Measurements from ENCODE around the gene EFR3B. TPM values are rescaled to one million over a fixed set of nuclear protein-coding genes. Genes with fewer than 3 reads are reported as not detected.

EFR3B gene
- total and polyA plus RNA-seq, 8 donors = 0.23 to 1.0 (median 0.49) TPM

DNA sequence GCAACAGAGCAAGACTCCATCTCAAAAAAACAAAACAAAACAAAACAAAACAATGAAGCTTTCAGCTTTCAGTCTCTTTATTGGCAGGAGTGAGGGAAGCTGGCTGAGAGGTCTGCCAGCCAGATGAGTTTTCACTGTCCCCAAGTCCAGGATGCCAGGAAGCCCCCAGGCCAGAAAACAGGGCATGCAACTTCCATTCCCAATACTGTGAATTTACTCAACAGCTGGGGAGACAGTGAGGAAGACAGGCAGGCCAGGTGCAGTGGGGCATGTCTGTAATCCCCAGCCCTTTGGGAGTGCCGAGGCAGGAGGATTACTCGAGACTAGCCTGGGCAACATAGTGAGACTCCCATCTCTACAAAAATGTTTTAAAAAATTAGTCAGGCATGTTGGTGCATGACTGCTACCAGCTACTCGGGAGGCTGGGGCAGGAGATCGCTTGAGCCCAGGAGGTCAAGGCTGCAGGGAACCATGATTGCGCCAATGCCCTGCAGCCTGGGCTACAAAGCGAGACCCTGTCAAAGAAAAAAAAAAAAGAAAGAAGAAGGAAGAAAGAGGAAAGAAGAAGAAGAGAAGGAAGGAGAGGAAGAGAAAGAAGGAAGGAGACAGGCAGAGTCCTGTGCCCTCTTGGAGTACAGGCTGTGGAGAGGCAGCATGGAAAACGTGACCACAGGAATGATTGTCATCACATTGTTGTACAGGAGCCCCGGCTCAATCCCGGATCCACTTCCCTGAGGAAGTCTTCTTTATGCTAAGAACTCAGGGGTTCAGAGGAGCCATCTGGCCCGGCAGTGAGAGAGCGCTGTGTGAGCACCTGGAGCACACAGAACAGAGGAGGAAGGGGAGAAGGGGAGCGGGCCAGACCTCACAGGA is 155.7 kb downstream of the EFR3B start:
- peaks cover 3 to 9% (median 9%) of the 10 kb centered on the region in 3 donors for H3K4me1 ChIP-seq
- no peak overlapping the region for H3K4me3 ChIP-seq
- H3K9me3 ChIP-seq = no peaks in the 10 kb centered on the region
- ATAC-seq = no peak
- peak overlapping the region; percentile 28 to 65 (median 56) for H3K27ac ChIP-seq
- TF ChIP-seq CTCF (IDR thresholded peaks at IDR 0.05) = no peak
- 58 to 65% methylated on average over 12 of the region's 12 CpGs for WGBS, 2 donors
- DNase-seq = peak in 2 of 6 donors; percentile 22 to 35
- intact Hi-C loops (cut with DNase I) = no loop called here
- FAIRE-seq = no peak
- H3K36me3 ChIP-seq = no peaks in the 10 kb centered on the region
- no peaks in the 10 kb centered on the region for H3K27me3 ChIP-seq

DNA sequence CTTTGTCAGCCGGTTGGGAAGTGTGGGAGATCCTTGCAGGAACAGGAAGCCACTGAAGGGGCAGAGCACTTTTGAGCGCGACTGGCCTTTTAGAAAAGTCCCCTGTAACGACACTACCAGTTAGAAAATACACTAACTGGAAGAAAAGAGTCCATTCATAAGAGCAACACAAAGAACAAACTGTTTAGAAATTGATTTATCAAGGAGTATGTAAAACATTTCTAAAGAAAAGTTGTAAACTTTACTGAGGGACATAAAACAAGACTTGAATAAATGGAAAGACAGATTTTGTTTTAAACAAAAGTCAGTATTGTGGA is 156.3 kb downstream of the EFR3B start:
- intact Hi-C loops (cut with DNase I) = no loop called here
- peak in 1 of 4 donors; percentile 18 for ATAC-seq
- H3K27ac ChIP-seq = peak overlapping the region; percentile 28 to 65 (median 56)
- DNase-seq = no peak
- H3K36me3 ChIP-seq = no peaks in the 10 kb centered on the region
- FAIRE-seq = no peak
- no peaks in the 10 kb centered on the region for H3K27me3 ChIP-seq
- no peaks in the 10 kb centered on the region for H3K9me3 ChIP-seq
- H3K4me1 ChIP-seq = peaks cover 3 to 9% (median 9%) of the 10 kb centered on the region in 3 donors
- 39 to 64% methylated on average over 4 of the region's 4 CpGs for WGBS, 2 donors
- no peak overlapping the region for H3K4me3 ChIP-seq
- no peak for TF ChIP-seq CTCF (IDR thresholded peaks at IDR 0.05)

DNA sequence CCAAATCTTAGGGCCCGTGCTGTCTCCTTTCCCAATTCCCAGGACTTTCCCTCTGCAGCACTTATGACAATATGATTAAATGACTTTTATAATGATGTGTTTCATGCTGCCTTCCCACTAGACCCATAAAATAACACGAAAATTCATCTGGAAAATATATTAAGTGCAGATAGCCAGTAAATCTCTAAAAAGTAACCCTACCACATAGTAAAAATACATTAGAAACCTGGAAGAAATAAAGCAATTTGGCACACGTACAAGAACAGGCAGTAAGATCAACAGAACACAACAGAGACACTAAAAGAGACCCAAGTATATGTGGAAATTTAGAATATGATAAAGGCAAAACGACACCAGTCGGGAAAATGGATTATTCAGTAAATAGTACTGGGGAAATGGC is 156.7 kb downstream of the EFR3B start:
- no peak for FAIRE-seq
- DNase-seq = no peak

GRCh38 chr2:25201265-25201664 is 159.4 kb downstream of the EFR3B start:
- FAIRE-seq = no peak
- Histone ChIP-seq H3K4me1 (peaks cover 0 to 3% (median 1%) of the 10 kb centered on the region in 3 donors), H3K27me3 (no peaks in the 10 kb centered on the region), H3K9me3 (no peaks in the 10 kb centered on the region), H3K4me3 (no peak overlapping the region), H3K27ac (no peak overlapping the region), H3K36me3 (no peaks in the 10 kb centered on the region)
- intact Hi-C loops (cut with DNase I) = no loop called here
- DNase-seq = no peak
- no peak for TF ChIP-seq CTCF (IDR thresholded peaks at IDR 0.05)
- WGBS, 2 donors = 69 to 76% methylated on average over 6 of the region's 6 CpGs
- no peak for ATAC-seq

More for the DNA sequence above, 156.7 kb downstream of the EFR3B start:
- intact Hi-C loops (cut with DNase I) = no loop called here
- TF ChIP-seq CTCF (IDR thresholded peaks at IDR 0.05) = no peak
- no peak overlapping the region for H3K4me3 ChIP-seq
- H3K4me1 ChIP-seq = peaks cover 3 to 9% (median 9%) of the 10 kb centered on the region in 3 donors
- no peaks in the 10 kb centered on the region for H3K9me3 ChIP-seq
- H3K36me3 ChIP-seq = no peaks in the 10 kb centered on the region
- WGBS, 2 donors = 47 to 49% methylated on average over 5 of the region's 5 CpGs
- no peaks in the 10 kb centered on the region for H3K27me3 ChIP-seq
- no peak for ATAC-seq
- peak overlapping the region in 3 of 4 donors; percentile 55 to 65 (median 58) for H3K27ac ChIP-seq

- Histone ChIP-seq H3K4me3 (no peak overlapping the region), H3K27ac (no peak overlapping the region), H3K36me3 (no peaks in the 10 kb centered on the region), H3K9me3 (no peaks in the 10 kb centered on the region), H3K4me1 (peaks cover 0 to 3% (median 0%) of the 10 kb centered on the region in 3 donors), H3K27me3 (no peaks in the 10 kb centered on the region)
- FAIRE-seq = no peak
- intact Hi-C loops (cut with DNase I) = no loop called here
- TF ChIP-seq CTCF (IDR thresholded peaks at IDR 0.05) = no peak
- 85% methylated on average over 7 of the region's 7 CpGs for WGBS, 2 donors
- peak in 2 of 6 donors; percentile 13 to 28 for DNase-seq
- no peak for ATAC-seq
Observed at GRCh38 chr2:25201794-25202193, 159.9 kb downstream of the EFR3B start.
